HT-29 (cell line): Measurements from ENCODE around the gene PLBD2. TPM values are rescaled to one million over a fixed set of nuclear protein-coding genes. Genes with fewer than 3 reads are reported as not detected.

Experiments used
- DNase-seq: peaks from one replicate; pipeline ENCODE4 v3.0.0-alpha.2; 2015; ENCODE audit warnings: low spot score
- total RNA-seq: library from RNA; depleted of rRNA; stranded (reverse); fragments of >200 nt; shearing (Covaris generic); gene quantifications from 2 replicates; pipeline ENCODE4 v1.2.3, GENCODE V29; 2014

The PLBD2 gene
- total RNA-seq, 1 experiment from 2014 or later: 11.8 TPM

DNA sequence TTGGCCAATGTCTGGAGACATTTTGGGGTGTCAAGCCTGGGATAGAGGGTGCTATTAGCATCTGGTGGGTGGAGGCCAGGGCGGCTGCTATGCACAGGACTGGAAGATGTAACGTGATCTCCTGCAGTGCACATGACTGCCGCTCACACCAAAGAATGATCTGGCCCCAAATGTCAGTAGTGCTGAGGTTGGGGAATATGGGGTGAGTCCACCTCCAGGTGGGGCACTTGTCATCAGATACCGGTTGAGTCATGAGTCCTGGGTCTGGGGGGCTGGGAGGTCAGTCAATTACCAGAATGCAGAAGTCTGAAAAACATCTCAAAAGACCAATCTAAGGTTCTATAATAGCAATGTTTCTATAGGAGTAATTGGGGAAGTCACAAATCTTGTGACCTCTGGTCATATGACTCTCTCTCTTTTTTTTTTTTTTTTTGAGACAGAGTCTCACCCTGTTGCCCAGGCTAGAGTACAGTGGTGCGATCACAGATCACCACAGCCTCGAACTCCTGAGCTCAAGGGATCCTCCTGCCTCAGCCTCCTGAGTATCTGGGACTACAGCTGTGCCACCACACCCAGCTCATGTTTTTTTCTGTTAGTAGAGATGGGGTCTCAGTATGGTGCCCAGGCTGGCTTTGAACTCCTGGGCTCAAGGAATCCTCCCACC, 57.8 kb downstream of the PLBD2 start:
- DNase-seq: no peak

- no peak for DNase-seq
These were observed 60.0 kb downstream of the PLBD2 start for GRCh38 chr12:113418213-113418879.

DNA sequence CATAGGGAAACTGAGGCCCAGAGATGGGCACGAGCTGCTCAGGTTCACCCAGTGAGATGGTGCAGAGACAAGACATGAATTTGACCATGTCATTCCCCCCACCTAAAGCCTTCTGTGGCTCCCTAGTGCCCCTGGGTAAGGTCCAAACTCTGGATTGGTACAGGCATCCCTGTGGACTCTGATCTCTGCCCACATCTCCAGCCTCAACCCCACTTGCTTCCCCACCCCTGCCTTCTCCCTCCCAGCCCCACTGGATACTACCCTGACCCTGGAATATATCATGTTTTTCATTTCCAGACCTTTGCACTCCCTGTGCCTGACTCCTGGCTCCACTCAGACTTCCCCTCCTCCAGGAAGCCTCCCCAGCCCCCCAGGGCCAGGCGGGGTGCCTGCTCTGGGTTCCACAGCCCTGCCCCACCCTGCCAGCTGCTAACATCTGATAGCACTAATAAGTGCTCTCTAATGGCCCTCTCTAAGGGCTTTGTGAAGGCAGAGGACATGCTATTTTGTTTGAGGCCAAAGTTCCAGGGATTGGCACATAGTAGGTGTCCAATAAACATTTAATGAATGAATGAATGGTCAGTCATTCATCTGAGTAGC, 62.7 kb downstream of the PLBD2 start:
- no peak for DNase-seq

DNA sequence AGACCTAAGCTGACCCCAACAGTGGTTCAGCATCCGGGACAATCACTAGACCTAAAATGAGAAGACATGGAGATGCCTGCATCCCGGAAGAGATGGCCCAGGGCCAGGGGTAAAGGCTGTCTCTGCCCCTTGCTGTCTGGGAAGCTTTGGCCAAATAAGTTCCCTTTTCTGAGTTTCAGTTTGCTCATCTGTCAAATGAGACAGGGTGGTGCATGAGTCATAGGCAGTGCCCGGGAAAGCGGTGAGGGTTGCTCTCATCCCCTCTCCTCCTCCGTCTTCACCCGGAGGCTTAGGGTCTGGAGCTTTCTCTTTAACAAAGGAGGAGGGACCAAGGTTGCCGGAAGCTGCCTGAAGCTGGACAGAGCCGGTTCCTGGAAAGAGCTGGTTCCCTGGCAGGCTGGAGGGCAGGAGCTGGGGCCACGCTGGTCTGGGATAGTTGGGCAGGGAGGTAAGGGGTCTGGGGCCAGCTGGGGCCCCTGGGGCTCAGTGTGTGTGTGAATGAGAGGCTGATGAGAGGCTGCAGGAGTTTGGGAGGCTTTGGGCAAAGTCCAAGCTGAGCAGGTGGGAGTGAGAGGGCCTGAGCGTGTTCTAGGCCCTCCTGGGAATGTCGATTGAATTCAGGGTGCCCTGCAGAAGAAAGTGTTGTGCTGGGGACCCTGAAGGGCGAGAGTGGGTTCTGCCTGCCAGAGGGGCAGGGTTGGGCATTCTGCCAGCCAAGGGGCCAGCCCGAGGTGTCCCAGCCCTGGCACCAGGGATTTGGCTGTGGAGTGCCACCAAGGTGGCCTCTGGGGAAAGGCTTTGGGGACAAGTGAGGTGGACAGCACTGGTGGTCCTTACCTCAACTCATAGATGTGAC, 63.9 kb downstream of the PLBD2 start, which contains the start of gene SDSL:
Gene SDSL, plus strand, starts transcription at position 351 of the 856 bp plus-strand sequence. CDS start 5,603 bp downstream, outside the sequence.
- DNase-seq: peak; percentile 78

- DNase-seq: no peak
These were observed 64.7 kb downstream of the PLBD2 start for GRCh38 chr12:113422886-113423669.

- no peak for DNase-seq
These were observed 66.1 kb downstream of the PLBD2 start for GRCh38 chr12:113424456-113424855.

GRCh38 chr12:113424915-113425823, 66.8 kb downstream of the PLBD2 start:
- peak; percentile 60 for DNase-seq

- no peak for DNase-seq
These were observed 67.6 kb downstream of the PLBD2 start for GRCh38 chr12:113425960-113426453.

DNA sequence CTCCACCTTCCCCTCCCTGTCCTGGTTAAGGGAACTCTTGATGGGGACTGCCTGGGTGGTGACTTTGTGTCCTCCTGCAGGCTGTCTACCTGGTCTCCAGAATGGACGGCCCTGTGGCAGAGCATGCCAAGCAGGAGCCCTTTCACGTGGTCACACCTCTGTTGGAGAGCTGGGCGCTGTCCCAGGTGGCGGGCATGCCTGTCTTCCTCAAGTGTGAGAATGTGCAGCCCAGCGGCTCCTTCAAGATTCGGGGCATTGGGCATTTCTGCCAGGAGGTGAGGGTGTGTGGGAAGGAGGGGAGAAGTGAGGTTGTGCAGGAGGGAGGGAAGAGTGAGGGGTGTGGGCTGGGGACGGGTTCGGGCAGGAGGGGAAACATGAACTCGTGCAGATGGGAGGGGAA, 69.5 kb downstream of the PLBD2 start:
- no peak for DNase-seq

- no peak for DNase-seq
These were observed 70.1 kb downstream of the PLBD2 start for GRCh38 chr12:113428482-113428881.

GRCh38 chr12:113432986-113433385, 74.6 kb downstream of the PLBD2 start:
- no peak for DNase-seq

GRCh38 chr12:113435367-113435766, 77.0 kb downstream of the PLBD2 start:
- no peak for DNase-seq

DNA sequence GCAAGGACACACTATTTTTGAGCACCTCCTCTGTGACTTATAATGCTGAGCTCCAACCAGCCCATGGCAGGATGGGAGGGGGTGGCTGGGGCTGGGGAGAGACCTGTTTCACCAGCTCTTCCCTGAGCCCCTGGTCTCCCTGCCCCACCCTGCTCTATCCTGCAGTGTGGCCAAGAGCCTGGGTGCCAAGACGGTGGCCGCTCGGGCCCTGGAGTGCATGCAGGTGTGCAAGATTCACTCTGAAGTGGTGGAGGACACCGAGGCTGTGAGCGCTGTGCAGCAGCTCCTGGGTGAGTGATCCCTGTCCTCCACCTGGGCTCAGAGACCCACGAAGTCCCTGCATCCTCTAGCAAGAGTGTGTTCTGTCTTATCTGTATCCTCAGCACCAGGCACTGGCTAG, 78.2 kb downstream of the PLBD2 start:
- DNase-seq: no peak

DNA sequence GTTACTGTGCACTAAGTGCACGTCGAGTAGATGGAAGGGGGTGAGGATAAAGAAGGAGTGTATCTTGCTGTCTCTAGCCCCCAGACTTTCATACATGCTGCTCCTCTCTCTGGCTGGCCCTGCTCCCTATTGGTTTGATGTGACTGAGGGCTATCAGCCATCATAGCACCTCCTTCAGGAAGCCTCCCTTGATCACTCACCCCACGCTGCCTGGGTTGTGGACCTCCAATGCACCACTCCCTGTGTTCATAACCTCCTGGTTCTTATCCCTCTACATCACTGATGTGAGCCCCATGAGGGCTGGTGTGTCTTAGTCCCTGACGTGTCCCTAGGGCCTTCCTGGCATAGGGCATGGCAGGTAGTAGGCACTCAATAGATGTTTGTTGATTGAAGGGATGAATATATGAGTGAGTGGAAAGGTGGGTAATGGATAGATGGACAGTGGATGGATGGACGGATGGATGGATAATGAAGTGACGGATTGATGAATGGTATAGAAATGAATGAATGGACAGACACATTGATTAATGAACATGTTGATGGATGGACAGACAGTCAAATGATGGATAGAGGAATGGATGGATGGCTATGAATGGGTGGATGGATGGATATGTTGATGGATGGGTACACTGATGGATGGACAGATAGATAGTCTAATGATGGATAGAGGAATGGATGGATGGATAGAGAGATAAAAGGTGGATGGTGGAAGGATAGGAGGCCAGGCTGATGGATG, 78.8 kb downstream of the PLBD2 start:
- no peak for DNase-seq

DNA sequence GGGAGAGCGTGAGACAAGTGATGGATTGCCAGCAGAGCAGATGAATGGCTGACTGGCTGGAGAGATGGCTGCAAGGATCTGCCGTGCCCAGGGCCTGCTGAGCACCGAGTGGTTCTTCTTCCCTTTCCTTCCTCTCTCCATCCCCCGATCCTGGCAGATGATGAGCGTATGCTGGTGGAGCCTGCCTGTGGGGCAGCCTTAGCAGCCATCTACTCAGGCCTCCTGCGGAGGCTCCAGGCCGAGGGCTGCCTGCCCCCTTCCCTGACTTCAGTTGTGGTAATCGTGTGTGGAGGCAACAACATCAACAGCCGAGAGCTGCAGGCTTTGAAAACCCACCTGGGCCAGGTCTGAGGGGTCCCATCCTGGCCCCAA, 79.3 kb downstream of the PLBD2 start:
- DNase-seq: no peak

DNA sequence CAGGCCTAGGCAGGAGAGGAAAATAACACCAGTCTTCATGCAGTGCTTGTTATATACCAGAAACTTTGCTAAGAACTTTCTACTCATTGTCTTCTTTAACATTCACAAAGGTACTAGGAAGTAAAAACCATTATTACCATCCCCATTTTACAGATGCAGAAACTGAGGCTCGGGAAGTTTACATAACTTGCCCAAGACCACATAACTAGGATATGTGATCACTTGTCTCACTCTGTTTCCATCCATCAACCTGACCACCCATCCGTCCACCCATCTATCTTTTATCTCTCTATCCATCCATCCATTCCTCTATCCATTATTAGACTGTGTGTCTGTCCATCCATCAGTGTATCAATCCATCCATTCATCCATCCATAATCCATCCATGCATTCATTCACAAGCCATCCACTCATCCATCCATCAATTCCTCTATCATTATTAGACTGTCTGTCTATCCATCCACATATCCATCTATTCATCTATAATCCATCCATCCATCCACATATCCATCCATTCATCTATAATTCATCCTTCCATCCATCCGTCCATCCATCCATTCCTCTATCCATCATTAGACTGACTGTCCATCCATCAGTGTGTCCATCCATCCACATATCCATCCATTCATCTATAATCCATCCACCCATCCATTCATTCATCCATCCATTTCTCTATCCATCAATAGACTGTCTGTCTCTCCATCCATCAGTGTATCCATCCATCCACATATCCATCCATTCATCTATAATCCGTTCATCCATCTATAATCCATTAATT, 80.3 kb downstream of the PLBD2 start:
- DNase-seq: no peak

- DNase-seq: no peak
These were observed 80.9 kb downstream of the PLBD2 start for GRCh38 chr12:113439301-113439597.

DNA sequence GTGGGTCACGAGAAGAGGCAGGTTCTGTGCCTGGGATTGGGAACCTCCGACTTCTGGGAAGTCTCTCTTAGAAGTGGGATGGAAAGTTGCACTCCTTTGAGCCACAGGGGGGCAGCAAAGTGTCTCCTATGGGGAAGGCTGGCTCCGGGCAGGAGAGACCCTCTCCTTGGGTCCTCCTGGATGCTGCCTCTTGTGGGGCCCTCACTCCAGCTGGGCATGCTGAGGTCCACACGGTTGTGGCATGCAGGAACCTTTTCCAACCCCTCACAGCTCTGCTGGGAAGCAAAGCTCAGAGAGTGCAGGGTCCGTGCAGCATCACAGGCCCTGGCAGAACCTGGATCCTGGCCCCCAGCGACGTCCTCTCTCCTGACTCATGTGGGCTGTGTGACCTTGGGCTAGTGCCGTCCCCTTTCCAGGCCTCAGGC, 81.2 kb downstream of the PLBD2 start:
- peak; percentile 41 for DNase-seq

DNA sequence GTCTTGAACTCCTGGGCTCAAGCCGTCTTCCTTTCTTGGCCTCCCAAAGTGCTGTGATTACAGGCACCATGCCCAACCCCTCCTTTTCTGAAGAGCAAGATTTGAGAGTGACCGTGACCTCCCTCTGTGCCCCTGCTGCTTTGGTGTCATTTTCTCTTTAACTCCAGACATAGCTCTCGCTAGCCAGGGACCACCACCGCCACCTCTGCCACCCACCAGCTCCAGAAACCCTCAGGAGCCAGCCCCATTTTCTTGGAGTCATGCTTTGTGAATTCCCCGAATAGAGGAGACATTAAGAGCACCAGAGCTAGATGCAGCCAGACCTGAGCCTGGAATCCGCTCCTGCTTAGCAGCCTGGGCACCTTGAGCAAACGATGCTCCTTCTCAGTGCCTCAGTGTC, 81.9 kb downstream of the PLBD2 start:
- DNase-seq: no peak
